Activated naive CD4-positive, alpha-beta T cell treated with anti-CD3 and anti-CD28 coated beads, Interleukin-2, amount 50 U/mL, for 72 hours (primary cell): ENCODE data around the gene YPEL4. TPM values are rescaled to one million over a fixed set of nuclear protein-coding genes. Genes with fewer than 3 reads are reported as not detected.

Experiments
- ATAC-seq, 2 donors: fragments of 150-1000 bp; cut with Tn5 transposase; 2 replicates each; pipeline ENCODE4 v1.10.0; 2021; ENCODE audit warnings: mild to moderate bottlenecking in 2 of 2, moderate library complexity in 2 of 2
- DNase-seq, 2 donors: peaks; one replicate each; pipeline ENCODE4 v3.0.0; 2021 to 2022; ENCODE audit warnings: low spot score in 2 of 2
- H3K27ac Mint-ChIP-seq, 2 donors: one replicate each; pipeline ENCODE4 v1.8.0; 2022; ENCODE audit warnings: mild to moderate bottlenecking in 2 of 2, mixed read lengths in 2 of 2
- H3K36me3 Mint-ChIP-seq, 2 donors: one replicate each; pipeline ENCODE4 v1.8.0; 2022; ENCODE audit warnings: mixed read lengths in 2 of 2
- H3K9me3 Mint-ChIP-seq, 2 donors: one replicate each; pipeline ENCODE4 v1.8.0; 2022; ENCODE audit warnings: mixed read lengths in 2 of 2
- total RNA-seq, 2 donors: library from RNA; stranded (reverse); gene quantifications; one replicate each; pipeline ENCODE4 v1.2.3, GENCODE V29; 2022

YPEL4 gene
- total RNA-seq, 2 donors from 2014 or later, result 1.4 TPM; not detected in 1

- DNase-seq (no peak), ATAC-seq (no peak)
- no peak overlapping the region for H3K27ac Mint-ChIP-seq
- peaks cover 0 to 6% of the 10 kb centered on the region in 2 donors for H3K36me3 Mint-ChIP-seq
- no peaks in the 10 kb centered on the region for H3K9me3 Mint-ChIP-seq
Measured at GRCh38 chr11:57641011-57641807, 8.5 kb downstream of the YPEL4 start.

GRCh38 chr11:57640068-57640800 lies 9.5 kb downstream of the YPEL4 start:
- no peak for ATAC-seq
- H3K27ac Mint-ChIP-seq, result no peak overlapping the region
- H3K9me3 Mint-ChIP-seq, result no peaks in the 10 kb centered on the region

GRCh38 chr11:57639321-57640067 lies 10.2 kb downstream of the YPEL4 start:
- no peak for DNase-seq
- peak; percentile 28 to 34 for ATAC-seq
- H3K36me3 Mint-ChIP-seq, result peaks cover 0 to 6% of the 10 kb centered on the region in 2 donors
- H3K9me3 Mint-ChIP-seq, result no peaks in the 10 kb centered on the region
- peak overlapping the region; percentile 52 to 72 for H3K27ac Mint-ChIP-seq

More at GRCh38 chr11:57640068-57640800, 9.5 kb downstream of the YPEL4 start:
- H3K36me3 Mint-ChIP-seq, result peaks cover 0 to 6% of the 10 kb centered on the region in 2 donors
- no peak for DNase-seq

- no peaks in the 10 kb centered on the region for H3K9me3 Mint-ChIP-seq
- peaks cover 0 to 6% of the 10 kb centered on the region in 2 donors for H3K36me3 Mint-ChIP-seq
- DNase-seq (no peak), ATAC-seq (peak; percentile 22 to 53)
- H3K27ac Mint-ChIP-seq, result peak overlapping the region; percentile 52 to 72
Measured at GRCh38 chr11:57638811-57639320, 10.8 kb downstream of the YPEL4 start.

GRCh38 chr11:57638005-57638781 lies 11.5 kb downstream of the YPEL4 start:
- DNase-seq (no peak), ATAC-seq (peak; percentile 70 to 76)
- Mint-ChIP-seq H3K9me3 (no peaks in the 10 kb centered on the region), H3K36me3 (peaks cover 0 to 6% of the 10 kb centered on the region in 2 donors), H3K27ac (peak overlapping the region; percentile 52 to 72)

- peaks cover 0 to 6% of the 10 kb centered on the region in 2 donors for H3K36me3 Mint-ChIP-seq
- DNase-seq, result no peak
Measured at GRCh38 chr11:57637626-57638004, 12.1 kb downstream of the YPEL4 start.

GRCh38 chr11:57635246-57635645 lies 14.5 kb downstream of the YPEL4 start:
- H3K36me3 Mint-ChIP-seq, result peaks cover 0 to 6% of the 10 kb centered on the region in 2 donors
- no peak overlapping the region for H3K27ac Mint-ChIP-seq
- no peaks in the 10 kb centered on the region for H3K9me3 Mint-ChIP-seq
- no peak for DNase-seq
- ATAC-seq, result no peak

More at GRCh38 chr11:57637626-57638004, 12.1 kb downstream of the YPEL4 start:
- no peaks in the 10 kb centered on the region for H3K9me3 Mint-ChIP-seq
- no peak for ATAC-seq
- H3K27ac Mint-ChIP-seq, result peak overlapping the region in 1 of 2 donors; percentile 52

- Mint-ChIP-seq H3K36me3 (peaks cover 0 to 6% of the 10 kb centered on the region in 2 donors), H3K9me3 (no peaks in the 10 kb centered on the region), H3K27ac (no peak overlapping the region)
- ATAC-seq (no peak), DNase-seq (no peak)
Measured at GRCh38 chr11:57634311-57634710, 15.4 kb downstream of the YPEL4 start.

- ATAC-seq, result no peak
- Mint-ChIP-seq H3K36me3 (peaks cover 0 to 6% of the 10 kb centered on the region in 2 donors), H3K9me3 (no peaks in the 10 kb centered on the region), H3K27ac (no peak overlapping the region)
- no peak for DNase-seq
Measured at GRCh38 chr11:57633394-57634070, 16.2 kb downstream of the YPEL4 start.

GRCh38 chr11:57632116-57632515 lies 17.6 kb downstream of the YPEL4 start:
- H3K36me3 Mint-ChIP-seq, result no peaks in the 10 kb centered on the region

GRCh38 chr11:57630171-57630570 lies 19.5 kb downstream of the YPEL4 start:
- Mint-ChIP-seq H3K27ac (no peak overlapping the region), H3K36me3 (no peaks in the 10 kb centered on the region), H3K9me3 (no peaks in the 10 kb centered on the region)
- no peak for DNase-seq
- no peak for ATAC-seq

More at GRCh38 chr11:57632116-57632515, 17.6 kb downstream of the YPEL4 start:
- Mint-ChIP-seq H3K27ac (no peak overlapping the region), H3K9me3 (no peaks in the 10 kb centered on the region)
- ATAC-seq (no peak), DNase-seq (no peak)

- ATAC-seq (no peak), DNase-seq (no peak)
- no peak overlapping the region for H3K27ac Mint-ChIP-seq
- no peaks in the 10 kb centered on the region for H3K9me3 Mint-ChIP-seq
- H3K36me3 Mint-ChIP-seq, result no peaks in the 10 kb centered on the region
Measured at GRCh38 chr11:57626895-57627294, 22.8 kb downstream of the YPEL4 start.

- ATAC-seq (no peak), DNase-seq (no peak)
- Mint-ChIP-seq H3K36me3 (peaks cover 0 to 1% of the 10 kb centered on the region in 2 donors), H3K9me3 (peaks cover 0 to 2% of the 10 kb centered on the region in 2 donors), H3K27ac (no peak overlapping the region)
Measured at GRCh38 chr11:57624864-57625263, 24.8 kb downstream of the YPEL4 start.

- ATAC-seq (no peak), DNase-seq (no peak)
- H3K9me3 Mint-ChIP-seq, result peaks cover 0 to 2% of the 10 kb centered on the region in 2 donors
- H3K27ac Mint-ChIP-seq, result no peak overlapping the region
- peaks cover 0 to 10% of the 10 kb centered on the region in 2 donors for H3K36me3 Mint-ChIP-seq
Measured at GRCh38 chr11:57622263-57622662, 27.4 kb downstream of the YPEL4 start.

GRCh38 chr11:57620467-57620866 lies 29.2 kb downstream of the YPEL4 start:
- H3K27ac Mint-ChIP-seq, result no peak overlapping the region
- no peak for ATAC-seq
- peaks cover 0 to 2% of the 10 kb centered on the region in 2 donors for H3K9me3 Mint-ChIP-seq
- H3K36me3 Mint-ChIP-seq, result peaks cover 0 to 10% of the 10 kb centered on the region in 2 donors
- no peak for DNase-seq
